MCF 10A (cell line): Measurements from ENCODE around the gene PRTG. TPM values are rescaled to one million over a fixed set of nuclear protein-coding genes. Genes with fewer than 3 reads are reported as not detected.
"Not testable (repeated sequence)": the region's sequence is repeated elsewhere in the genome, so short reads cannot be mapped to it uniquely, and the experiment has no call there.

ENCODE experiments used
- BruUV-seq: library from RNA; stranded (reverse); fragments of 400-500 nt; replicated peaks from 2 replicates; lab custom pipeline; 2021; lab: Mats Ljungman, UMichigan
- CTCF ChIA-PET: fragments of 300-600 bp; sonication (Branson Sonifier 250); formaldehyde crosslinking; extraction: SDS; loops from one replicate; lab custom pipeline; 2021; ENCODE audit warnings: antibody characterized with exemption, inconsistent platforms; lab: Yijun Ruan, JAX
- POLR2A ChIA-PET: fragments of 300-600, 350-650 bp; sonication (Branson Sonifier 250); formaldehyde crosslinking; extraction: SDS; loops from one replicate; lab custom pipeline; 2020; ENCODE audit warnings: antibody characterized with exemption, inconsistent platforms; lab: Yijun Ruan, JAX
- DNase-seq: peaks from one replicate; pipeline ENCODE4 v3.0.0-alpha.2; 2018; ENCODE audit not compliant: unreplicated experiment
- H3K27ac Mint-ChIP-seq: one replicate; pipeline ENCODE4 v1.8.0; 2022; ENCODE audit warnings: mild to moderate bottlenecking, low read depth, mixed read lengths; ENCODE audit not compliant: unreplicated experiment
- H3K27me3 Mint-ChIP-seq: one replicate; pipeline ENCODE4 v1.8.0; 2022; ENCODE audit warnings: mixed read lengths; ENCODE audit not compliant: insufficient read depth, unreplicated experiment
- H3K36me3 Mint-ChIP-seq: one replicate; pipeline ENCODE4 v1.8.0; 2022; ENCODE audit warnings: mild to moderate bottlenecking, moderate library complexity, mixed read lengths; ENCODE audit not compliant: insufficient read depth, unreplicated experiment
- H3K4me1 Mint-ChIP-seq: one replicate; pipeline ENCODE4 v1.8.0; 2022; ENCODE audit warnings: mixed read lengths; ENCODE audit not compliant: insufficient read depth, unreplicated experiment
- H3K4me3 Mint-ChIP-seq: one replicate; pipeline ENCODE4 v1.8.0; 2022; ENCODE audit warnings: mild to moderate bottlenecking, moderate library complexity, mixed read lengths; ENCODE audit not compliant: unreplicated experiment
- H3K9me3 Mint-ChIP-seq: one replicate; pipeline ENCODE4 v1.8.0; 2022; ENCODE audit warnings: mixed read lengths; ENCODE audit not compliant: unreplicated experiment
- intact Hi-C: fragments of 100-400 bp; cut with micrococcal nuclease; formaldehyde crosslinking; loops from 2 replicates; pipeline ENCODE4 v1.14.1; 2022
- total RNA-seq: library from RNA; stranded (reverse); gene quantifications from 2 replicates; pipeline ENCODE4 v1.2.3, GENCODE V29; 2022
- TF ChIP-seq, protein P1 (sequence below): fragments of 200-600 bp; IDR thresholded peaks from one replicate; pipeline ENCODE4 v1.8.0; 2022; ENCODE audit warnings: antibody characterized with exemption, mild to moderate bottlenecking; ENCODE audit not compliant: unreplicated experiment

PRTG gene
- total RNA-seq, 1 experiment from 2014 or later: 3.5 TPM

GRCh38 chr15:55696221-55696620 is 46.7 kb downstream of the PRTG start:
- Mint-ChIP-seq H3K4me3 (no peak overlapping the region), H3K4me1 (no peaks in the 10 kb centered on the region), H3K27me3 (no peaks in the 10 kb centered on the region), H3K27ac (no peak overlapping the region), H3K36me3 (no peaks in the 10 kb centered on the region), H3K9me3 (no peaks in the 10 kb centered on the region)
- DNase-seq: no peak
- TF ChIP-seq, protein P1, sequence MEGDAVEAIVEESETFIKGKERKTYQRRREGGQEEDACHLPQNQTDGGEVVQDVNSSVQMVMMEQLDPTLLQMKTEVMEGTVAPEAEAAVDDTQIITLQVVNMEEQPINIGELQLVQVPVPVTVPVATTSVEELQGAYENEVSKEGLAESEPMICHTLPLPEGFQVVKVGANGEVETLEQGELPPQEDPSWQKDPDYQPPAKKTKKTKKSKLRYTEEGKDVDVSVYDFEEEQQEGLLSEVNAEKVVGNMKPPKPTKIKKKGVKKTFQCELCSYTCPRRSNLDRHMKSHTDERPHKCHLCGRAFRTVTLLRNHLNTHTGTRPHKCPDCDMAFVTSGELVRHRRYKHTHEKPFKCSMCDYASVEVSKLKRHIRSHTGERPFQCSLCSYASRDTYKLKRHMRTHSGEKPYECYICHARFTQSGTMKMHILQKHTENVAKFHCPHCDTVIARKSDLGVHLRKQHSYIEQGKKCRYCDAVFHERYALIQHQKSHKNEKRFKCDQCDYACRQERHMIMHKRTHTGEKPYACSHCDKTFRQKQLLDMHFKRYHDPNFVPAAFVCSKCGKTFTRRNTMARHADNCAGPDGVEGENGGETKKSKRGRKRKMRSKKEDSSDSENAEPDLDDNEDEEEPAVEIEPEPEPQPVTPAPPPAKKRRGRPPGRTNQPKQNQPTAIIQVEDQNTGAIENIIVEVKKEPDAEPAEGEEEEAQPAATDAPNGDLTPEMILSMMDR: no peak
- intact Hi-C loops: no loop called here
- CTCF ChIA-PET: interaction anchor here (0.5 kb wide), 1 partner anchor 17 kb away, joined by 3 read pairs; no protein-coding TSS in a partner anchor
- no TSS peak for BruUV-seq
- POLR2A ChIA-PET: interaction anchor here (0.9 kb wide), 1 partner anchor 26 kb away, joined by 3 read pairs; no protein-coding TSS in a partner anchor

DNA sequence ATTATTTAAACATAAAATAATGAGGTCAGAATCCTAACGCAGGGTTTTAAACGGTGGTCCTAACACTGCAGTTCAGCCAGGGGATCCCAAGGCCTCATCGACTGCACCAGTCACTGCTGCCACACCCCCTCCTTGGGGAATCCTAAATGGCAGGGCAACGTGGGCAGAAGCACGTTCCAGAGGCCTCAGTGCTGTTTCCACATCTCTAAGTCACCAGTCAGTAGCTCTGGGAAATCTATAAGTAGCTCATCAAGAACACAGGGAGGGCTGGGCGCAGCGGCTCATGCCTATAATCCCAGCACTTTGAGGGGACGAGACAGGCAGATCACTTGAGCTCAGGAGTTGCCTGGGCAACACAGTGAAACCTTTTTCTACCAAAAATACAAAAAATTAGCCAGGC is 47.5 kb downstream of the PRTG start:
- intact Hi-C loops: no loop called here
- TF ChIP-seq, protein P1: no peak
- no peak overlapping the region for H3K27ac Mint-ChIP-seq
- no peaks in the 10 kb centered on the region for H3K27me3 Mint-ChIP-seq
- ChIA-PET POLR2A (no interaction called here), CTCF (interaction anchor here (0.5 to 0.6 kb wide), 2 partner anchors 9 to 18 kb away, joined by 3 read pairs; no protein-coding TSS in a partner anchor)
- H3K9me3 Mint-ChIP-seq: no peaks in the 10 kb centered on the region
- no peaks in the 10 kb centered on the region for H3K36me3 Mint-ChIP-seq
- no peak for DNase-seq
- BruUV-seq: no TSS peak
- H3K4me3 Mint-ChIP-seq: no peak overlapping the region
- no peaks in the 10 kb centered on the region for H3K4me1 Mint-ChIP-seq

DNA sequence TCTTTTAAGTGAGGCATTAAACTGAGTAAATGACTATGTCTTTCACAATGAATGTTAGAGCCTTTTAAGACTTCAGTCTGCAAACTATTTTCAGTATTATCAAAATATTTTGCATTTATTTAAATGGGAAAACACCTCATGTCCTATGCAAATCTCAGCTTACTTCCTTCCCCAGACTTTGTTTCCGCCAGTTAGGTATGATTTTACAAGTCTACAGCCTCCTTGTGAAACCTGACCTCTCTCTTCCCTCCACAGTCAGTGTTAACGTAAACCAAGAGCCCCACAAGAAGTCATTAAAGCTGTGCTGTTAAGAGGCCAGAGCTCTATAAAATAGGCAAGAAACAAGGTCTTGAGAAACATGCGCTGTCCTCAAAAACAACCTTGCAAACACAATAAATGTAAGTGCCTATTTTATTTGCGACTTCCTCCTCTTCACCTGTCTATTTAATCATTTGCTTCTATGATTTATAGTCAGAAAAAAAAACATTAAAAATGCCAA is 48.3 kb downstream of the PRTG start:
- Mint-ChIP-seq H3K36me3 (no peaks in the 10 kb centered on the region), H3K27me3 (no peaks in the 10 kb centered on the region), H3K9me3 (no peaks in the 10 kb centered on the region), H3K4me1 (no peaks in the 10 kb centered on the region), H3K4me3 (no peak overlapping the region), H3K27ac (no peak overlapping the region)
- no TSS peak for BruUV-seq
- intact Hi-C loops: no loop called here
- TF ChIP-seq, protein P1: no peak
- no peak for DNase-seq
- CTCF ChIA-PET: no interaction called here
- POLR2A ChIA-PET: interaction anchor here (0.6 kb wide), 1 partner anchor 49 kb away, joined by 3 read pairs; no protein-coding TSS in a partner anchor

DNA sequence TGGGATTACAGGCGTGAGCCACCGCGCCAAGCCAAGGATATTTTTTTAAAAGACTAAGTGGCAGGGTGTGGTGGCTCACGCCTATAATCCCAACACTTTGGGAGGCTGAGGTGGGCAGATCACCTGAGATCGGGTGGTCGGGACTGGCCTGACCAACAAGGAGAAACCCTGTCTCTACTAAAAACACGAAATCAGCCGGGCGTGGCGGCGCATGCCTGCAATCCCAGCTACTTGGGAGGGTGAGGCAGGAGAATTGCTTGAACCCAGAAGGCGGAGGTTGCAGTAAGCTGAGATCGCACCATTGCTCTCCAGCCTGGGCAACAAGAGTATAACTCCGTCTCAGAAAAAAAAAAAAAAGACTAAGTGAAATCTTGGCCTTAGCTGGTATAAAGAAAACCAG is 49.8 kb downstream of the PRTG start:
- BruUV-seq, H3K9me3 Mint-ChIP-seq, CTCF ChIA-PET, H3K36me3 Mint-ChIP-seq, H3K27me3 Mint-ChIP-seq, H3K4me1 Mint-ChIP-seq, H3K4me3 Mint-ChIP-seq, DNase-seq, intact Hi-C loops, H3K27ac Mint-ChIP-seq: not testable (repeated sequence)
- POLR2A ChIA-PET: interaction anchor here (0.6 kb wide), 1 partner anchor 38 kb away, joined by 3 read pairs; no protein-coding TSS in a partner anchor
